ENCODE results near the gene FUT2.
"Not testable (repeated sequence)": the region's sequence is repeated elsewhere in the genome, so short reads cannot be mapped to it uniquely, and the experiment has no call there.

FUT2 gene

DNA sequence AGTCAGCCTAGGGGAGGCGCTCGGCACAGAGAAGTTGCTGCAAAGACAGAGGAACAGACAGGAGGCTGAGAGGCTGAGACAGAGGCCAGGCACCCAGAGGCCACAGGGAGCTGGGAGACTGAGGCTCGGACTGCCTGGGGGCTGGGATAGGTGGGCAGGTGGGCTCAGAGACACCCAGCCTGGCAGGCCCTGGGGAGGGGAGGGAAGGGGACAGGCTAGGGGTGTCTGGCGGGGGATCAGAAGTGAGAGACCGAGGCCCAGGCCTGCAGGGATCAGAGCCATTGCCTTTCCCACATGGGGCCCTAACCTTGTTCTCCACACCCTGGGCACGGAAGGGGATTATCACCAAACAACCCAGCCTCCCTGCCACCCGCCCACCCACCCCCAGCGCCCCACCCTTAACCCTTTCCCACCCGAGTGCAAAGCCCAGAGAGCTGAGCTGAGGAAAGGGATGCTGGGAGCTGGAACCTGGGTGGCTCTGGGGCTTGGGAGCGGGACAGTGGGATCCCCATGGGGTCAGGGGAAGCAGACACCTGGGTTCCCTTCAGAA is 24.2 kb upstream of the FUT2 start:
- no peak for DNase-seq

GRCh38 chr19:48672994-48673393 is 22.8 kb upstream of the FUT2 start, which contains the start of gene NTN5:
Gene NTN5, minus strand, starts transcription at chr19:48673017. Its CDS starts 2,031 bp downstream, at chr19:48670986.
- DNase-seq = no peak

- DNase-seq = no peak
Observed at GRCh38 chr19:48673436-48674100, 22.2 kb upstream of the FUT2 start.

DNA sequence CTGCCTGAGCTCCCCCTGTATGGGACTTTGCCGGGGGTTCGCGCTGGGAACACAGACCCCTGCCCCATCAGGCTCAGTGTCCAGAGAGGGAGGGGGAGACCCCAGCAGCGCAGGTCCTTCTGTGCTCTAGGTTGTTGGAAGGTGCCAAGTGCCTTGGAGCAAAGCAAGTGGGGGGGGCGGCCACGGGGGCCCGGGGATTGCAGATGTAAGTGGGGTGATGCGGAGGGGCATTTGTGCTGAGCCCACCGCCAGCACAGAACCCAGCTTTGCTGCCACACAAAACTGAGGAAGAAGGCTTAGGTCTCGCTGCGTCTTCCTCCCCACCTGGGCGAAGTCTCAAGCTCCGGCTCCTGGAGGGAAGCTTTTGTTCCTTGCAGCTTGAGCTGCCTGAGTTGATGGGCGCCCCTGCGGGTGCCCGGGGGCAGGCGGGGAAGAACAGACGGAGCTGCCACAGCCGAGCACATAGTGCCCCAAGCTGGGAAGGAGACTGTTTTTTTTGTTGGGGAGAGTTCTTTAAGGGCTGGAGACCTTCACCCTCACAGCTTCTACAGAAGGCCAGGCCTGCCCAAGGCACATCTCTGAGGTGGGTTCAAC is 21.5 kb upstream of the FUT2 start:
- no peak for DNase-seq

- DNase-seq = peak; percentile 88
Observed at GRCh38 chr19:48674921-48675824, 20.6 kb upstream of the FUT2 start.

DNA sequence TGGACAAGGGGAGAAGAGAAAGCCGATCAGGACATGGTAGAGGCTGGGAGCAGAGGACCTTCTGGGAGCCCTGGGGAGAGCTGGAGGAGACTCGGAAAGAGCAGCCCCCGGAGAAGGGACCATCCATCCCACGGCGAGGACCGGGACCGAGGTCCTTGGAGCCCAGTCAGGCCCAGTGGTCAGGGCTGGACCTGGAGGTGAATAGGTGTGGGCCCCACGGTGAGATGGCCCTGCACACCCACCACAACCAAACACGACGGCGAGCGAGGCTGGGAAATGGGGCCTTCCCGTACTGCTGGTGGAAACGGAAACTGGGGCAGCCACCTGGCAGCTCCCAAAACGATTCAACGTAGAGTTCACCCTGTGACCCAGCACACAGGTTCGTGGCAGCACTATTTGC is 19.3 kb upstream of the FUT2 start:
- no peak for DNase-seq

DNA sequence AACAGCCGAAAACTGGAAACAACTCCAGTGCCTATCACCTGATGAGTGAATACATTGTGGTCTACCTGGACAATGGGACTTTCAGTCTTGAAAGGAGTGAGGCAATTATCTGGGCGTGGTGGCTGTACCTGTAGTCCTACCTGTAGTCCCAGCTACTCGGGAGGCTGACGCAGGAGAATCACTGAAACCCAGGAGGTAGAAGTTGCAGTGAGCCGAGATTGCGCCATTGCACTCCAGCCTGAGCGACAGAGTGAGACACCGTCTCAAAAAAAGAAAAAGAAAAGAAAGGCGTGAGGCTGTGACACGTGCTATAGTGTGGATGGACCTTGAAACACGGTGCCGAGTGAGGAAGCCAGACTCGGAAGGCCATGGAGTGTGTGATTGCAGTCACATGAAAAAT is 18.9 kb upstream of the FUT2 start:
- DNase-seq = no peak

- no peak for DNase-seq
Observed at GRCh38 chr19:48678201-48678600, 17.6 kb upstream of the FUT2 start.

GRCh38 chr19:48680006-48680405 is 15.8 kb upstream of the FUT2 start:
- not testable (repeated sequence) for DNase-seq

DNA sequence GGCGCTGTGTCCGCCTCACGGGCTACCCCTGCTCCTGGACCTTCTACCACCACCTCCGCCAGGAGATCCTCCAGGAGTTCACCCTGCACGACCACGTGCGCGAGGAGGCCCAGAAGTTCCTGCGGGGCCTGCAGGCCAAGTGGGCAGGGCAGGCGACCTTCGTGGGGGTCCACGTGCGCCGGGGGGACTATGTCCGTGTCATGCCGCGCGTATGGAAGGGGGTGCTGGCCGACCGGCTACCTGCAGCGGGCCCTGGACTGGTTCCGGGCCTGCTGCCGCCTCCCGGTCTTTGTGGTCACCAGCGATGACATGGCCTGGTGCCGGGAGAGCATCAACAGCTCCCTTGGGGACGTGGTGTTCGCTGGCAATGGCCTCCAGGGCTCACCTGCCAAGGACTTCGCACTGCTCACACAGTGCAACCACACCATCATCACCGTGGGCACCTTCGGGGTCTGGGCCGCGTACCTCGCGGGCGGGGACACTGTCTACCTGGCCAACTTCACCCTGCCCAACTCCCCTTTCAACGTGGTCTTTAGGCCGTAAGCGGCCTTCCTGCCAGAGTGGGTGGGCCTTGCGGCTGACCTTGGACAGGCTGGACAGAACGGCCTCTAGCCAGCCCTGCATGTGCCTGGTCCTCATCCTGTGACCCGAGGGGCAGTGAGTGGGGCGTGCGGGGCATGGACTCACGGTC is 15.2 kb upstream of the FUT2 start:
- no peak for DNase-seq

- no peak for DNase-seq
Observed at GRCh38 chr19:48681127-48681470, 14.7 kb upstream of the FUT2 start.

DNA sequence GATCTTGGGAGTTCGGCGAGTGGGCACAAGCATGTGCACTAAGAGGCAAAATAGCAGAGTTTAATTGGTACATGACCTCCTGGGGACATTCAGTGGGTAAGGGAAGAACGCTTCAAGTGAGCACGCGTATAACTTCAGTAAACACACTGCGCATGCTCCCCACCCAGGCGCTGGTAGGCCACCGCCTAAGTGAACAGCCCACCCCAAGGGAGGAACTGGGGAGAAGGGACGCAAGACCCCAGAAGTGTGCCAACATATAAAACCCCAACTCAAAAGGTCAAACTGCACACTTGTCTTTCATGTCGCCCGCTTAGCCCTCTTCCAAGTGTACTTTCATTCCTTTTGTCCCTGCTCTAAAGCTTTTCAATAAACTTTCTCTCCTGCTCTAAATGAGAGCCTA is 12.4 kb upstream of the FUT2 start:
- DNase-seq = peak; percentile 81

DNA sequence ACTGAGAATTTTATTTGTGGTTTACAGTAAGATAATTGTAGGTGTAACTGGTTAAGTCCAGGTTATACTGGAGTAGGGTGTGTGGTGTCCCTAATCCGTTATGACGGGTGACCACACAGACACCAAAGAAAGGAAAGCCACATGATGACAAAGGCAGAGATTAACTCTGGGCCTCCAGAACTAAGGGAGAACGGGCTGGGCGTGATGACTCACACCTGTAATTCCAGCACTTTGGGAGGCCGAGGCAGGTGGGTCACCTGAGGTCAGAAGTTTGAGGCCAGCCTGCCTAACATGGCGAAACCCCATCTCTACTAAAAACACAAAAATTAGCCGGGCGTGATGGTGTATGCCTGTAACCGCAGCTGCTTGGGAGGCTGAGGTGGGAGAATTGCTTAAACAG is 10.2 kb upstream of the FUT2 start:
- no peak for DNase-seq

GRCh38 chr19:48686088-48686487 is 9.7 kb upstream of the FUT2 start:
- no peak for DNase-seq

DNA sequence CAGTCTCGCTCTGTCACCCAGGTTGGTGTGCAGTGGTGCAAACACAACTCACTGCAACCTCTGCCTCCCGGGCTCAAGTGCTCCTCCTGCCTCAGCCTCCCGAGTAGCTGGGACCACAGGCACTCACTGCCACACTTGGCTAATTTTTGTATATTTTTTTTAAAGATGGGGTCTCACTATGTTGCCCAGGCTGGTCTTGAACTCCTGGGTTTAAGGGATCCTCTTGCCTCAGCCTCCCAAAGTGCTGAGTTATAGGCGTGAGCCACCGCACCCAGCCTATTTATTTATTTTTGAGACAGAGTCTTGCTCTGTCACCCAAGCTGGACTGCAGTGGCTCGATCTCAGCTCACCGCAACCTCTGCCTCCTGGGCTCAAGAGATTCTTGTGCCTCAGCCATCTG is 9.1 kb upstream of the FUT2 start:
- not testable (repeated sequence) for DNase-seq

DNA sequence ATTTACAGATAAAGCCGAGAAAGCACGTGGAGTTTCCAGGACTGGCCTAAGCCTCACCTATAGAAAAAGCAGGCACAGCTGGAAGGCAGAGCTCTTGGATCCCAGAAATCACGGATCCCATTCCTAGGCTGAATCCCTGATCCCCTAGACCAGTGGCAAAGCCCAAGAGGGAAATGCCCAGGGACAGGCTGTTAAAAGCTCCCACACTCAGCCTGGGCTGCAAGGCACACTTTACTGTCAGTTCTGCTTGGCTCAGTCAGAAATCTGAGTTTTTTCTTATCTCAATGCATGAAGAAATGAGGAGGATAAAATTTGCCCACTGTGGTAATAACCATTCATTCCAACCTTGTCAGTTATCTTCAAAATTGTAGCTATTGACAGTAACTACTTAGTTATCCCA is 8.0 kb upstream of the FUT2 start:
- DNase-seq = no peak

DNA sequence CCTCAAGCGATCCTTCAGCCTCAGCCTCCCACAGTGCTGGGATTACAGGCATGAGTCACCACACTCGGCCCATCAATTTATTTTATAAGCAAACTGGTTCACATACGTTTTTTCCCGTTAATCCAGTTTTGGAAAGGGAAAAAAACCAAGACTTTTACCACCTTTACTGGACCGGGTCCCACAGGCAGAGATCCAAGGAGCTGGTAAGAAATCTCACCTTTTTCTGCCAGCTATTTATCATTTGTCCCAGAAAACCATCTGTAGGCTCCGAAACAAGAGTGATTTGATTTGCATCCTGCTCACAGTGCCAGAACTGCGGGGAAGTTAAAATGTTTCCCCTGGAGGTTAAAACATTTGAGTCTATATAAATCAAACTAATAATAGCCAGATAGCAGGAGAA is 6.3 kb upstream of the FUT2 start:
- DNase-seq = no peak

DNA sequence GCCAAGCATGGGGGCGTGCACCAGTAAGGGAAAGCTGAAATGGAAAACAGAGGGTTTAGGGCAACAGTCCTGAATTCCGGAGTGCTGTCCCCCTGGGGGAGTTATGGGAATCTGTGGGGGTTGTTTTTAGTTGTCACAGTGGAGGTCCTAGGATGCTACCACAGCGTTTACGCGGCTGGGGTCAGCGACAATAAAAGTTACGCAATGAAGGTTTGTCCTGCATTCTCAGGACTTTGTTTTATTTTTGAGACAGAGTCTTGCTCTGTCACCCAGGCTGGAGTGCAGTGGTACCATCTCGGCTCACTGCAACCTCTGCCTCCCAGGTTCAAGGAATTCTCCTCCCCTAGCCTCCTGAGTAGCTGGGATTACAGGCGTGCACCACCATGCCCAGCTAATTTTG is 2.1 kb upstream of the FUT2 start:
- not testable (repeated sequence) for DNase-seq

- DNase-seq = no peak
Observed at GRCh38 chr19:48696353-48697010, 711 bp downstream of the FUT2 start.

GRCh38 chr19:48698046-48698445 is 2.3 kb downstream of the FUT2 start:
- no peak for DNase-seq

- no peak for DNase-seq
Observed at GRCh38 chr19:48702701-48703100, 6.9 kb downstream of the FUT2 start.

- no peak for DNase-seq
Observed at GRCh38 chr19:48703316-48703715, 7.5 kb downstream of the FUT2 start.

DNA sequence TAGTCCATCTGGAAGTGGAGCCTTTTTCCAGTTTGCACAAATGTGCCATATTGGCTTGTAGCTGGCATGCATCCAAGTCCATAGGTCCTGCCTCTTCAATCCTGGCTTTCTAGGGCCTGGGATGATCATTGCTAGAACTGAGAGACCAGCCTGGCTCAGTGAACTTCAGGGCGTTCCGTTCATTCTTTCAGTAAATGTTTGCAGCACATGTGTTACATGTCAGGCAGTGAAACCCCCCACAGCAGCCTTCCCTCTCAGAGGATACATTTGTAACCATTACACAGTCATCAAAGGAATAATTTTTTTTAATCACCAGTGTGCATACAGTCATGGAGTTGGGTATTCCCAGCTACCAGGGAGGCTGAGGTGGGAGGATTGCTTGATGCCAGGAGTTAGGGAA is 9.7 kb downstream of the FUT2 start:
- no peak for DNase-seq
